Calu3 (cell line): Measurements from ENCODE around the gene STAG3. TPM values are rescaled to one million over a fixed set of nuclear protein-coding genes. Genes with fewer than 3 reads are reported as not detected.

ENCODE experiments used
- BruUV-seq: library from RNA; stranded (reverse); fragments of 400-500 nt; replicated peaks from 2 replicates; lab custom pipeline; 2021; lab: Mats Ljungman, UMichigan
- CTCF ChIA-PET: fragments of 300-600 bp; sonication (Branson Sonifier 250); formaldehyde crosslinking; loops from one replicate; lab custom pipeline; 2022; ENCODE audit warnings: antibody characterized with exemption; lab: Charles Lee
- DNase-seq: peaks from one replicate; pipeline ENCODE4 v3.0.0; 2022
- H3K27ac Mint-ChIP-seq: one replicate; pipeline ENCODE4 v1.8.0; 2022; ENCODE audit warnings: mixed read lengths; ENCODE audit not compliant: unreplicated experiment
- H3K27me3 Mint-ChIP-seq: one replicate; pipeline ENCODE4 v1.8.0; 2022; ENCODE audit warnings: mixed read lengths; ENCODE audit not compliant: unreplicated experiment
- H3K36me3 Mint-ChIP-seq: one replicate; pipeline ENCODE4 v1.8.0; 2022; ENCODE audit warnings: mild to moderate bottlenecking, moderate library complexity, mixed read lengths; ENCODE audit not compliant: insufficient read depth, unreplicated experiment
- H3K4me1 Mint-ChIP-seq: one replicate; pipeline ENCODE4 v1.8.0; 2022; ENCODE audit warnings: mild to moderate bottlenecking, low read depth, mixed read lengths; ENCODE audit not compliant: unreplicated experiment
- H3K4me3 Mint-ChIP-seq: one replicate; pipeline ENCODE4 v1.8.0; 2022; ENCODE audit warnings: mild to moderate bottlenecking, low read depth, moderate library complexity, mixed read lengths; ENCODE audit not compliant: unreplicated experiment
- H3K9me3 Mint-ChIP-seq: one replicate; pipeline ENCODE4 v1.8.0; 2022; ENCODE audit warnings: low read depth, mixed read lengths; ENCODE audit not compliant: unreplicated experiment
- intact Hi-C: fragments of 100-400 bp; cut with micrococcal nuclease; formaldehyde crosslinking; loops from one replicate; pipeline ENCODE4 v1.10.0; 2022; ENCODE audit not compliant: unreplicated experiment
- total RNA-seq: library from RNA; stranded (reverse); gene quantifications from 2 replicates; pipeline ENCODE4 v1.2.3, GENCODE V29; 2022
- TF ChIP-seq, protein P1 (sequence below): fragments of 200-600 bp; IDR thresholded peaks from one replicate; pipeline ENCODE4 v1.8.0; 2022; ENCODE audit warnings: antibody characterized with exemption; ENCODE audit not compliant: unreplicated experiment

The STAG3 gene
- total RNA-seq, 1 experiment from 2014 or later: 0.66 TPM

DNA sequence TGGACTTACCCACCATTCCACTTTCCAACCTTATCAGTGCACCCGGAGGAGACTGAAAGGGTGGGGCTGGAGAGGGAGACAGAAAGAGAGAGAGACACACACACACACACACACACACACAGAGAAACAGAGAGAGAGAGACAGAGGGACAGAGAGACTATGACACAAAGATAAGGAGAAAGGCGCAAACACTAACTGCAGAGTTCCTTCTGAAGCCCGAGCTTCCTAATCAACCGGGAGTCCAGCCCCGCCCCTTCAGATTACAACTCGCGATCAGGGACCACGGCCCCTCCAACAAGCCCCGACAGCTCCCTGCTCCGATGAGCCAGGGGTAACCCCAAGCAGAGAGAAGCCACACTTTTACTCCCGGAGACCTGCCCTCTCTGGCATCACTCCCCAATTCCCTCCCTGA lies 9.8 kb upstream of the STAG3 start:
- BruUV-seq: no TSS peak
- TF ChIP-seq, protein P1, sequence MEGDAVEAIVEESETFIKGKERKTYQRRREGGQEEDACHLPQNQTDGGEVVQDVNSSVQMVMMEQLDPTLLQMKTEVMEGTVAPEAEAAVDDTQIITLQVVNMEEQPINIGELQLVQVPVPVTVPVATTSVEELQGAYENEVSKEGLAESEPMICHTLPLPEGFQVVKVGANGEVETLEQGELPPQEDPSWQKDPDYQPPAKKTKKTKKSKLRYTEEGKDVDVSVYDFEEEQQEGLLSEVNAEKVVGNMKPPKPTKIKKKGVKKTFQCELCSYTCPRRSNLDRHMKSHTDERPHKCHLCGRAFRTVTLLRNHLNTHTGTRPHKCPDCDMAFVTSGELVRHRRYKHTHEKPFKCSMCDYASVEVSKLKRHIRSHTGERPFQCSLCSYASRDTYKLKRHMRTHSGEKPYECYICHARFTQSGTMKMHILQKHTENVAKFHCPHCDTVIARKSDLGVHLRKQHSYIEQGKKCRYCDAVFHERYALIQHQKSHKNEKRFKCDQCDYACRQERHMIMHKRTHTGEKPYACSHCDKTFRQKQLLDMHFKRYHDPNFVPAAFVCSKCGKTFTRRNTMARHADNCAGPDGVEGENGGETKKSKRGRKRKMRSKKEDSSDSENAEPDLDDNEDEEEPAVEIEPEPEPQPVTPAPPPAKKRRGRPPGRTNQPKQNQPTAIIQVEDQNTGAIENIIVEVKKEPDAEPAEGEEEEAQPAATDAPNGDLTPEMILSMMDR: no peak
- peak overlapping the region; percentile 55 for H3K27ac Mint-ChIP-seq

DNA sequence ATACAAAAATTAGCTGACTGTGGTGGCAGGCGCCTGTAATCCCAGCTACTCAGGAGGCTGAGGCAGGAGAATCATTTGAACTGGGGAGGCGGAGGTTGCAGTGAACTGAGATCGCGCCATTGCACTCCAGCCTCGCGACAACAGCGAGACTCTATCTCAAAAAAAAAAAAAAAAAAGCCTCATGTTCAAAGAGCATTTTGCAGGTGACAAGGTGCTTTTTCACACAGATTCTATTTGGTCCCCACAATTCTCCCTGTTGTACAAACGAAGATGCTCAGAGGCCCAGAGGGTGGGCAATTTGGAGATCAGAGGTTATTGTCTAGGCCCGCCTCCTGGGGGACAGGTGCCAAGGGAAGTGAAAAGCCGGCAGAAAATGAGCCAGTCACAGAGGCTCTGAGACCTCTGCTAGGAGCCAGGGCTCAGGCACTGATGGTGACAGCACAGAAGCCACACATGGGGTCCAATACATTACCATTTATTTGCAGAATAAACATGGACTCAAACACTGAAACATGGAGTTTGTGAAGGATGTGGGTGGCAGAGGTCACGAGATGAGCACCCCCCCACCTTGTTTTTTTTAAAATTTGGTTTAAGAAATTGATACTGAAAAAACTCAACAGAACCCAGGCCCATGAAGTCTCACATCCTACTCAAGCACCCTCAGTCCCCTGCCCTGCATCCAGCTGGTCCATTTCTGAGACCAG lies 8.4 kb upstream of the STAG3 start:
- BruUV-seq: no TSS peak
- CTCF ChIA-PET: no interaction called here
- H3K4me3 Mint-ChIP-seq: no peak overlapping the region
- peaks cover 13% of the 10 kb centered on the region for H3K36me3 Mint-ChIP-seq
- H3K27me3 Mint-ChIP-seq: peaks cover 68% of the 10 kb centered on the region
- H3K4me1 Mint-ChIP-seq: peaks cover 27% of the 10 kb centered on the region
- DNase-seq: no peak
- H3K9me3 Mint-ChIP-seq: no peaks in the 10 kb centered on the region
- intact Hi-C loops: no loop called here
- TF ChIP-seq, protein P1: no peak
- no peak overlapping the region for H3K27ac Mint-ChIP-seq

More for the DNA sequence above, 9.8 kb upstream of the STAG3 start:
- peaks cover 27% of the 10 kb centered on the region for H3K4me1 Mint-ChIP-seq
- H3K36me3 Mint-ChIP-seq: peaks cover 13% of the 10 kb centered on the region
- peaks cover 54% of the 10 kb centered on the region for H3K27me3 Mint-ChIP-seq
- CTCF ChIA-PET: no interaction called here
- no peaks in the 10 kb centered on the region for H3K9me3 Mint-ChIP-seq
- H3K4me3 Mint-ChIP-seq: peak overlapping the region; percentile 67
- intact Hi-C loops: no loop called here
- no peak for DNase-seq

DNA sequence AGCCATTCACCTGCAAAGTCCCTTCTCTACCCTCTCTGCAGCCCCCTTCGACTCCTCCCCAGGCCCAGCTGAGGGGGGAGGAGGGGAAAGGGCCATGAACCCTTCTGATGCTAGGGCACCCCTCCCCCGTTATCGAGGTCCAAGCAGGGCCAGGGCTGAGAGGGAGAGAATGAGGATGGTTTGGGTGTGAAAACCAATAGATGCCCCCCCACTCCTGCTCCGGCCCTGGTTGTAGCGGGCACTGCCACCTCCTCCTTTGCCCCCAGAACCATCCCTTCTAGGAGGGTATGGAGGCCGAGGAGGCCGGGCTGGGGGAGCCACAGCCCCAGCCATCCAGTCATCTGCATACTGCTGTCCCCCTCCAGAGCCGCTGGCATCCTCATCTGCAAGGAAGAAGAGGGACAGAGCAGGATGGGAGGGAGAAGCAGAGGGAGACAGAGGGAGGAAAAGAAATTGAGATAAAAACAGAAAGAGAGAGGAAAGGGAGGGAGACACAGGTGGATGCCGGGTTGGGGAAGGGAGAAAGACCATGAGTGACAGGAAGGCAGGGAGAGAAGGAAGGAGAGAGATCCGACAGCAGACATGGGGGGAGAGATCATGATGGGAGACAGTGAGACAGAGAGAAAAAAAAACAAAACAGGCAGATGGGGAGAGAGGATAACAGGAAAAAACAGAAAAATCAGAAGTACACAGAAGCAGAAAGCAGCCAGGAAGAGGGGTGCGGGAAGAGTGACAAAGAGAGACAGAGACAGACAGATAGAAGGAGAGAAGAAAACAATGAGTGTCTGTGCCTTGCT lies 7.4 kb upstream of the STAG3 start:
- Mint-ChIP-seq H3K9me3 (no peaks in the 10 kb centered on the region), H3K36me3 (peaks cover 13% of the 10 kb centered on the region)

DNA sequence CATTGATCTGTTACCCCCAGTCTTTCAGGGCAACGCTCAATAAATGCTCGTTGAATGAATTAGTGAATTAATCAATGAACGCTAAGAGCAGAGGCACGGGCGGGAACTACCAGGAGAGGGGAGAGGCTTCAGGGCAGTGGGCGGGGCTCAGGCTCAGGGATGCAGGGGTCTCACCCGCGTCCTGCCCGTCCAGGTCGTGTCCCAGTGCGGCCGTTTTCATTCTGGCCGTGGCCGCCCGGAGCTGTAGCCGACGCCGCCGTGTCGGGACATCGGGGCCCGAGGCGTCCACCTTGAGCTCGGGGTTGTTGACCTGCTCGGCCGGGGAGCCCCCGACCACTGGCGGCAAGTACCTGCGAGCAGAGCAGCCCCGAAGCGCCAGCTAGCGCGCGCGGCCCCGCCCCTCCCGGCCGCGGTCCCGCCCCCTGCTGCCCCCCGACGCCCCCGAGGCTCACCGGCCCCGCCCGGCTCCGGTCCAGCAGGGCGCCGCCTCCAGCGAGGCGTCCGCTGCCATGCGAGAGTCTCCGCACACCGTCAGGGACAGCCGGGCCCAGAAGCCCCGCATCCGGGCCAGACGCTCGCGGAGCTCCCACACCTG lies 6.5 kb upstream of the STAG3 start:
- Mint-ChIP-seq H3K4me1 (peaks cover 27% of the 10 kb centered on the region), H3K36me3 (peaks cover 13% of the 10 kb centered on the region), H3K4me3 (peak overlapping the region; percentile 61), H3K9me3 (no peaks in the 10 kb centered on the region), H3K27ac (no peak overlapping the region), H3K27me3 (peaks cover 77% of the 10 kb centered on the region)
- intact Hi-C loops: no loop called here
- TF ChIP-seq, protein P1: no peak
- BruUV-seq: no TSS peak
- DNase-seq: no peak
- CTCF ChIA-PET: interaction anchor here (0.6 kb wide), 1 partner anchor 160 kb away, joined by 4 read pairs; no protein-coding TSS in a partner anchor

More for the DNA sequence above, 7.4 kb upstream of the STAG3 start:
- BruUV-seq: no TSS peak
- peaks cover 77% of the 10 kb centered on the region for H3K27me3 Mint-ChIP-seq
- H3K4me1 Mint-ChIP-seq: peaks cover 27% of the 10 kb centered on the region
- H3K4me3 Mint-ChIP-seq: peak overlapping the region; percentile 61
- intact Hi-C loops: no loop called here
- H3K27ac Mint-ChIP-seq: no peak overlapping the region
- TF ChIP-seq, protein P1: no peak
- no peak for DNase-seq
- CTCF ChIA-PET: no interaction called here
